ENCODE measurements around the gene RABGAP1.

RABGAP1 gene

GRCh38 chr9:122946461-122947005, 5.7 kb downstream of the RABGAP1 start:
- DNase-seq: no peak

DNA sequence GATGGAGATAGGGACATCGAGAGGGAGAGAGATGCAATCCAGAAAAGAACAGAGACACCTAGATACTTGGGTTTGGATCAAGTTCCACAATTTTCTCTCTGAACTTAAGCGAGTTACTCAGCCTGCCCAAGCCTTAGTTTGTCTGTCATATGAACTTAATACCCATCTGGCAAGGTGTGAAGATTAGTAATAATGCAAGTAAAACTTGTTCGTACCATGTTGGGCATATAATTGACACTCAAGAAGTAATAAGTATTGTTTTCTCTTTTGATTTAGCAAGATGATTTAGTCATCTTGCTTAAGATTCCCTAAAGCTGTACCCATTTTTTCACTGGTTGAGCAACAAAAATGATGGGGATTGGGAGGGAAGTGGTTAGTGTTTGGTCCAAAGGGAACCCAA, 7.5 kb downstream of the RABGAP1 start:
- peak; percentile 69 for DNase-seq

- DNase-seq: no peak
Measured at GRCh38 chr9:122949696-122950095, 8.9 kb downstream of the RABGAP1 start.

GRCh38 chr9:122950263-122950662, 9.4 kb downstream of the RABGAP1 start:
- no peak for DNase-seq

GRCh38 chr9:122951056-122951455, 10.2 kb downstream of the RABGAP1 start:
- DNase-seq: no peak

GRCh38 chr9:122954253-122954691, 13.5 kb downstream of the RABGAP1 start:
- no peak for DNase-seq

DNA sequence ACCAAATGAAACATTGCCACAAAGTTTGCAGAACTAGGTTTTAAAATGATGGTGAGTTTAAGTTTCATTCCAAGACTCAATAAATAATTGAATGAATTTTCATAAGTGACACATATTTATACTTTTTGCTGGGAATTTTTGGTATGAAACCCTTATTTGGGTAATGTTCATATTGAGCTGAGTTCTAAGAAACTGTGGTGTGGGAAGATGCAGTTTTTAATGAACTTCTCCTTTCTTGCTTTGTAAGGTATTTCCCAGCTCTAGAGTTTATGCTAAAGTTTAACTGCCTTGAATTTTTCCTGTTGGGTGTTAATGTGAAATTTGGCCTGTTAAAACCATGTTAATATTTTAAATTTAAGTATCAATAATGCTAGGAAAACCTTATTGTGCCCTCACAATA, 15.1 kb downstream of the RABGAP1 start:
- DNase-seq: no peak

DNA sequence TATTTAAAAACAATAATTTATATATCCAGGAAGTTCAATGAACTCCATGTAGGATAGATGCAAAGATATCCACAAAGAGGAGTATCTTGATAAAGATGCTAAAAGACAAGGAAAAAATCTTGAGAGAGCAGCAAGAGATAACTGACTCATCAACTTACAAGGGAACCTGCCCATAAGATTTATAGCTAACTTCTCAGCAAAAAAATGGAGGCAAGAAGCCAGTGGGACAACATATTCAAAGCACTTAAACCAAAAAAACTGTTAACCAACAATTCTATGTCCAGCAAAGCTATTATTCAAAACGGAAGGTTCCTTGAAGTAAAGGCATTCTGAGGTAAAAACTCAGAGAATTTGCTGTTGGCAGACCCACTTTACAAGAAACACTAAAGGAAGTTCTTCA, 20.3 kb downstream of the RABGAP1 start:
- no peak for DNase-seq

DNA sequence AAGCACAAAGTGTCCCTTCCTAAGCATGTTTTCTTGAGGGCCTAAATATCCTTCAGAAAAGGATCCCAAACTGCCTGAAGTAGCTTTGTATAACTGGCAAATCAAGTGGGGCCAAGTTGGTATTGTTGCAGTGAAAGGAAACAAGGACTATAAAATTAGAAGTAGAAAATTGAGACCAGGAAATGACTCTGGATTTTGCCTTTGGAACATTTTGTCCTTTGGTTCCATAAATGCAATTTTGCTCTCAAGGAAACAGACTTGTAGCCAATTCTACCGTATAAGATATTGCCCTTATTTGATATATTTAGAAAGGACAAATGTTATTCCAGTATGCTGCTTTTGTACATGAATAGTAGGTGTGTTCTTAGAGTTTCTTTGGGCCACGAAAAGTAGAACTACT, 34.4 kb downstream of the RABGAP1 start:
- no peak for DNase-seq

- DNase-seq: no peak
Measured at GRCh38 chr9:122978601-122979000, 37.8 kb downstream of the RABGAP1 start.

DNA sequence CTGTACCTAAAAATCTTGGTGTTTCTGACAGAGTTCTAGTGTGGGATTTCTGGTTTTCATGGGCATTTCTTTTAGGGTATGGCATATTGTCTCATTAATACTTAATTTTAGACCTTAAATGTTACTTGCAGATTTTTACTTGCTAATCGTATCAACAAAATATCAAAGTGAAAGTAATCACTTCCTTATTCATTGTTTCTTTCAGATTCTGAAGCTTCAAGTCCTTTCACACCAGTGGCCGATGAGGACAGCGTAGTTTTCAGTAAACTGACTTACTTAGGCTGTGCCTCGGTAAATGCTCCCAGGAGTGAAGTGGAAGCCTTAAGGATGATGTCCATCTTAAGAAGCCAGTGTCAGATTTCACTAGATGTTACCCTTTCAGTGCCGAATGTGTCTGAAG, 45.2 kb downstream of the RABGAP1 start:
- DNase-seq: no peak

GRCh38 chr9:122988141-122988540, 47.3 kb downstream of the RABGAP1 start:
- no peak for DNase-seq

GRCh38 chr9:122988920-122989621, 48.3 kb downstream of the RABGAP1 start:
- peak; percentile 55 for DNase-seq

DNA sequence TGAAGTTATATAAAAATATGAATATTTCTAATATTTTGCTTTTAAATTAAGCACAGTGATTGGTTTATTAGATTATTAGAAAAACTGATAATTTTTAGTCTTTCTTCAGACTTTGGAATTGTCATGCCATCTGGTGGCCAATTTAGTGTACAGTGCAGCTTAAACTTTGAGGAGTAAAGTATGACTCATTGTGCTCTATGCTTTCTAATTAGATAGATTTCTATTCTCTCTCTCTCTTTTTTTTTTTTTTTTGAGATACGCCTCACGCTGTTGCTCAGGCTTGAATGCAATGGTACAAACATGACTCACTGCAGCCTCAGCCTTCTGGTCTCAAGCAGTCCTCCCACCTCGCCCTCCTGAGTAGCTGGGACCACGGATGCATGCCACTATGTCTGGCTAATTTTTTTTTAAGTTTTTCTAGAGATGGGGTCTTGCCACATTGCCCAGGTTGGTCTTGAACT, 50.6 kb downstream of the RABGAP1 start:
- DNase-seq: peak; percentile 55

- no peak for DNase-seq
Measured at GRCh38 chr9:122996586-122996985, 55.8 kb downstream of the RABGAP1 start.

DNA sequence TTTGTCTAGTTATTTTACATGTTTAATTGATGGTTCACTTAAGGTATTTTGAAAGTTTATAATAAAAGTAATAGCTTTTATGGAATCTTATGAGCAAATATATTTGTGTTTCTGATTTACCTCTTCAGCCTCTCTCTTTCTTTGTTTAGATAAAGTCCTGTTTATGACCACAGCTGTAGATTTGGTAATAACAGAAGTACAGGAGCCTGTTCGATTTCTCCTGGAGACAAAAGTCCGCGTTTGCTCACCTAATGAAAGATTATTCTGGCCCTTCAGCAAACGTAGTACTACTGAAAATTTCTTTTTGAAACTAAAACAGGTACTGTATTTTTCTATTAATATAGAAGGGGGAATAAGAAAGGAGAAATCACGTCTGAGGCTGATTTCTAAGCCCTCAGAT, 57.6 kb downstream of the RABGAP1 start:
- no peak for DNase-seq

GRCh38 chr9:123000371-123001068, 59.7 kb downstream of the RABGAP1 start:
- no peak for DNase-seq

DNA sequence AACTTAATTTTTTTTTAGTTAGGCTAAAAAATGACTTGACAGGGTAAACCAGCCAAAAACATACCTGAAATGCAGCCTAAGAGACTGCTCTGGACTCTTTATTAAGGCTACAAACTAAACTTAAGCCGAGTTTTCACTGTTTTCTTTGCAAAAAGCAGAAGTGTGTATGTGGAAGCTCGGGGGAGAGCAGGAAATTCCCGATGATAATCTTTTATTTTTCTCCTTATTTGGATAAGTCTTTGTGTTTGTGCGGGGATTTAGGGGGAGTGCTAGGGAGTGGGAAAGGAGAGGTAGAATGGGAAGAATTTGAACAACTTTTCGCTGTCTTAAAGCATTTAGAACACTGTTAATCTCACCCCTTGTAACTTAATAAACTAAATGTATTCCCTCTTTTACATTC, 61.9 kb downstream of the RABGAP1 start:
- no peak for DNase-seq

GRCh38 chr9:123003466-123003865, 62.6 kb downstream of the RABGAP1 start:
- DNase-seq: no peak

DNA sequence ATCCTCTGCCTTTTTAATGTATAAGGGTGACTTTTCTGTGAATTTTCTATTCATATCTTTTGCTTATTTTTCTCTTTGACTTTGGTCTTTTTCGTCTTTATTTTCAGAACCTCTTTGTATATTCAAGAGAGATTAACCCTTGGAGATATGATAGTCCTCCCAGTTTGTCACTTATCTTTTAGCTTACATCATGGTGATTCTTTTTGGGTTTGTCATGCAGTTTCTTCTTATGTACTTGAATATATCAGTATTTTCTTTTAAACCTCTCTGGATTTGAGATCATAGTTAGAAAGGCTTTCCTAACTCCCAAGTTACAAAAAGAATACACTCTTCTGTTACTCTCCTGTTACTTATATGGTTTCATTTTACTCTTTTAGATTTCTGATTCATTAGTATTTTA, 65.1 kb downstream of the RABGAP1 start:
- DNase-seq: no peak

DNA sequence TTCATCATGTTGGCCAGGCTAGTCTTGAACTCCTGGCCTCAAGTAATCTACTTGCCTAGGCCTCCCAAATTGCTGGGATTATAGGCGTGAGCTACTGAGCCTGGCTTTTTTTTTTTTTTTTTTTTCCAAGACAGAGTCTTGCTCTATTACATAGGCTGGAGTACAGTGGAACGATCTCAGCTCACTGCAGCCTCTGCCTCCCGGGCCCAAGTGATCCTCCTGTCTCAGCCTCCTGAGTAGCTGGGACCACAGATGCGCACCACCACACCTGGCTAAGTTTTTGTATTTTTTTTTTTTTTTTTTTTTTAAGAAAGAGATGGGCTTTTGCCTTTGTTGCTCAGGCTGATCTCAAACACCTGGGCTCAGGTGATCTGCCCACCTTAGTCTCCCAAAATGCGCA, 66.4 kb downstream of the RABGAP1 start:
- DNase-seq: no peak

GRCh38 chr9:123008909-123009308, 68.1 kb downstream of the RABGAP1 start:
- no peak for DNase-seq

- DNase-seq: no peak
Measured at GRCh38 chr9:123011380-123011779, 70.6 kb downstream of the RABGAP1 start.

- DNase-seq: no peak
Measured at GRCh38 chr9:123011878-123012528, 71.2 kb downstream of the RABGAP1 start.
